NCI-H526 (cell line): ENCODE measurements around the gene NSMCE3.
"Not testable (repeated sequence)": the region's sequence is repeated elsewhere in the genome, so short reads cannot be mapped to it uniquely, and the experiment has no call there.

Experiments used
- DNase-seq, 2 experiments: peaks; one replicate each; lab custom pipeline; 2025; lab: John Stamatoyannopoulos, UW

NSMCE3 gene

GRCh38 chr15:29270169-29270955 is 740 bp upstream of the NSMCE3 start:
- DNase-seq: no peak

GRCh38 chr15:29268706-29269484 is 727 bp downstream of the NSMCE3 start:
- peak in 1 of 2 experiments; percentile 54 for DNase-seq

- no peak for DNase-seq
Observed at GRCh38 chr15:29266052-29266582, 3.5 kb downstream of the NSMCE3 start.

- DNase-seq: no peak
Observed at GRCh38 chr15:29263289-29263688, 6.3 kb downstream of the NSMCE3 start.

GRCh38 chr15:29262738-29263137 is 6.9 kb downstream of the NSMCE3 start:
- DNase-seq: no peak

GRCh38 chr15:29260896-29261295 is 8.7 kb downstream of the NSMCE3 start:
- no peak for DNase-seq

- DNase-seq: no peak
Observed at GRCh38 chr15:29259233-29259632, 10.4 kb downstream of the NSMCE3 start.

- no peak for DNase-seq
Observed at GRCh38 chr15:29252234-29252633, 17.4 kb downstream of the NSMCE3 start.

- DNase-seq: no peak
Observed at GRCh38 chr15:29244544-29244943, 25.1 kb downstream of the NSMCE3 start.

- DNase-seq: no peak
Observed at GRCh38 chr15:29244123-29244522, 25.5 kb downstream of the NSMCE3 start.

GRCh38 chr15:29242456-29243242 is 27.0 kb downstream of the NSMCE3 start:
- DNase-seq: no peak

- DNase-seq: no peak
Observed at GRCh38 chr15:29241207-29241606, 28.4 kb downstream of the NSMCE3 start.

- DNase-seq: no peak
Observed at GRCh38 chr15:29239395-29239794, 30.2 kb downstream of the NSMCE3 start.

- no peak for DNase-seq
Observed at GRCh38 chr15:29233566-29233965, 36.1 kb downstream of the NSMCE3 start.

- no peak for DNase-seq
Observed at GRCh38 chr15:29226436-29227208, 43.0 kb downstream of the NSMCE3 start.

GRCh38 chr15:29225534-29226234 is 43.9 kb downstream of the NSMCE3 start:
- DNase-seq: no peak

- not testable (repeated sequence) for DNase-seq
Observed at GRCh38 chr15:29224987-29225363, 44.6 kb downstream of the NSMCE3 start.

GRCh38 chr15:29224235-29224986 is 45.2 kb downstream of the NSMCE3 start:
- not testable (repeated sequence) for DNase-seq

GRCh38 chr15:29223640-29224039 is 46.0 kb downstream of the NSMCE3 start:
- no peak for DNase-seq
